B cell (primary cell): ENCODE measurements around the gene ADGRV1. TPM values are rescaled to one million over a fixed set of nuclear protein-coding genes. Genes with fewer than 3 reads are reported as not detected.

ENCODE experiments used
- ATAC-seq: fragments of 200-7000 bp; cut with Tn5 transposase; one replicate; pipeline ENCODE4 v1.10.0; 2021; ENCODE audit warnings: low read depth, mild to moderate bottlenecking, moderate number of reproducible peaks, moderate library complexity
- CTCF ChIA-PET: fragments of 350-600 bp; sonication (Branson Sonifier 250); formaldehyde crosslinking; loops from one replicate; lab custom pipeline; 2021; ENCODE audit warnings: antibody characterized with exemption, inconsistent platforms; lab: Charles Lee
- POLR2A ChIA-PET: fragments of 350-600 bp; sonication (Branson Sonifier 250); formaldehyde crosslinking; loops from one replicate; lab custom pipeline; 2021; ENCODE audit warnings: antibody characterized with exemption; lab: Charles Lee
- DNase-seq: peaks from one replicate; pipeline ENCODE4 v3.0.0; 2013
- H2AFZ ChIP-seq: 2 replicates; pipeline ENCODE4 v1.6.1; 2012; ENCODE audit warnings: mild to moderate bottlenecking, low read depth, low read length; ENCODE audit not compliant: insufficient read depth, poor library complexity, severe bottlenecking
- H3K27ac ChIP-seq, 2 donors: 1 replicate in 1 of 2; 2 replicates in 1 of 2; pipeline ENCODE4 v1.5.1; 2012 to 2013; ENCODE audit warnings: low read length in 2 of 2, mild to moderate bottlenecking in 2 of 2, moderate library complexity in 1 of 2
- H3K27me3 ChIP-seq, 4 experiments: fragments of 200-600 bp in 1 of 4; sonication (generic) in 1 of 4; replicated peaks in 1 of 4; 1 replicate in 2 of 4; 2 replicates in 2 of 4; pipeline versions ENCODE4 v1.6.1 to v1.7.0; 2013 to 2016; ENCODE audit warnings: low read length in 3 of 4, mild to moderate bottlenecking in 2 of 4, mixed read lengths in 1 of 4, moderate library complexity in 1 of 4; ENCODE audit not compliant: insufficient read depth in 4 of 4, control insufficient read depth in 3 of 4; ENCODE audit errors: control extremely low read depth in 1 of 4
- H3K36me3 ChIP-seq, 2 experiments: replicated peaks in 1 of 2; 1 replicate in 1 of 2; 2 replicates in 1 of 2; pipeline versions ENCODE4 v1.6.1 to v1.7.1; 2013; ENCODE audit warnings: low read length in 1 of 2; ENCODE audit not compliant: insufficient read depth in 2 of 2, control insufficient read depth in 1 of 2; ENCODE audit errors: control extremely low read depth in 1 of 2, extremely low read depth in 1 of 2
- H3K4me1 ChIP-seq, 2 donors: fragments of 200-600 bp in 1 of 2; sonication (generic) in 1 of 2; 1 replicate in 1 of 2; 2 replicates in 1 of 2; pipeline versions ENCODE4 v1.5.1 to v1.6.1; 2013 to 2017; ENCODE audit warnings: low read length in 2 of 2; ENCODE audit not compliant: control insufficient read depth in 2 of 2, insufficient read depth in 2 of 2
- H3K4me2 ChIP-seq: replicated peaks from 2 replicates; pipeline ENCODE3; 2012; ENCODE audit warnings: mild to moderate bottlenecking, low read depth, low read length; ENCODE audit not compliant: poor library complexity, severe bottlenecking
- H3K4me3 ChIP-seq, 5 experiments: fragments of 200-600 bp in 1 of 5; sonication (generic) in 1 of 5; 1 replicate in 3 of 5; 2 replicates in 2 of 5; pipeline versions ENCODE4 v1.5.1 to v1.7.0; 2011 to 2016; ENCODE audit warnings: low read length in 4 of 5, mild to moderate bottlenecking in 4 of 5, low read depth in 2 of 5, control low read depth in 1 of 5, moderate library complexity in 1 of 5; ENCODE audit not compliant: insufficient read depth in 1 of 5; ENCODE audit errors: control extremely low read depth in 1 of 5, extremely low read depth in 1 of 5
- H3K79me2 ChIP-seq: fragments of 200-600 bp; sonication (generic); one replicate; pipeline ENCODE4 v1.6.0; 2016; ENCODE audit warnings: low read length; ENCODE audit not compliant: control insufficient read depth, insufficient read depth
- H3K9ac ChIP-seq: fragments of 200-600 bp; sonication (generic); 2 replicates; pipeline ENCODE4 v1.6.1; 2017; ENCODE audit warnings: mild to moderate bottlenecking, low read length, moderate library complexity
- H3K9me3 ChIP-seq, 3 donors: one replicate each; pipeline versions ENCODE4 v1.6.1 to v1.7.1; 2013; ENCODE audit warnings: low read length in 2 of 3; ENCODE audit not compliant: control insufficient read depth in 2 of 3, insufficient read depth in 1 of 3; ENCODE audit errors: control extremely low read depth in 1 of 3
- H4K20me1 ChIP-seq: 2 replicates; pipeline ENCODE4 v1.6.0; 2012; ENCODE audit warnings: mild to moderate bottlenecking, low read length; ENCODE audit not compliant: insufficient read depth, control insufficient read depth, poor library complexity, severe bottlenecking
- H3K27ac Mint-ChIP-seq: one replicate; pipeline ENCODE4 v1.8.0; 2021; ENCODE audit warnings: mixed read lengths
- H3K27me3 Mint-ChIP-seq: one replicate; pipeline ENCODE4 v1.8.0; 2021; ENCODE audit warnings: mixed read lengths
- H3K4me1 Mint-ChIP-seq: one replicate; pipeline ENCODE4 v1.8.0; 2021; ENCODE audit warnings: mixed read lengths
- H3K4me3 Mint-ChIP-seq: one replicate; pipeline ENCODE4 v1.8.0; 2021; ENCODE audit warnings: mixed read lengths
- H3K9me3 Mint-ChIP-seq: one replicate; pipeline ENCODE4 v1.8.0; 2022; ENCODE audit warnings: mixed read lengths; ENCODE audit not compliant: insufficient read depth
- CTCF ChIP-seq: fragments of 200-600 bp; IDR thresholded peaks from one replicate; pipeline ENCODE4 v1.8.0; 2022; ENCODE audit warnings: antibody characterized with exemption, mild to moderate bottlenecking
- EZH2 ChIP-seq: IDR thresholded peaks from 2 replicates; pipeline ENCODE4 v1.6.1; 2012; ENCODE audit warnings: borderline replicate concordance, low read depth, mild to moderate bottlenecking, moderate library complexity, low read length; ENCODE audit not compliant: insufficient read depth, poor library complexity, severe bottlenecking
- WGBS: methylation state at CpG from one replicate; pipeline ENCODE4 v1.1.5; 2013; ENCODE audit warnings: missing lambda C conversion rate; ENCODE audit not compliant: insufficient coverage; 5-methylcytosine and 5-hydroxymethylcytosine counted together
- intact Hi-C: fragments of 100-400 bp; cut with micrococcal nuclease; formaldehyde crosslinking; loops from one replicate; pipeline ENCODE4 v1.10.0; 2022
- polyA plus RNA-seq: library from polyadenylated mRNA; depleted of rRNA; stranded (reverse); fragments of >200 nt; gene quantifications from 2 replicates; pipeline ENCODE4 v1.2.3, GENCODE V29; 2012
- total RNA-seq, 2 donors: library from RNA; stranded (reverse); fragments of 120-200 nt in 1 of 2; gene quantifications; 1 replicate in 1 of 2; 2 replicates in 1 of 2; pipeline versions ENCODE4 v1.2.3 to v1.2.4, GENCODE V29; 2013 to 2022

The ADGRV1 gene
- total and polyA plus RNA-seq, 2 donors (not counting 1 experiment from before 2014, with no cell fraction given), result 0.07 TPM; not detected in 1

GRCh38 chr5:90803381-90803780 lies 244.8 kb downstream of the ADGRV1 start:
- no peaks in the 10 kb centered on the region for H3K9me3 ChIP-seq
- DNase-seq, result no peak
- no peak overlapping the region for H3K4me3 ChIP-seq
- no peak overlapping the region for H3K4me3 Mint-ChIP-seq
- H3K9me3 Mint-ChIP-seq, result peaks cover 5% of the 10 kb centered on the region
- ChIA-PET CTCF (interaction anchor here (1.1 to 1.4 kb wide), 5 partner anchors 10 to 616 kb away, joined by 3 to 9 read pairs (median 4); no protein-coding TSS in a partner anchor), POLR2A (no interaction called here)
- no peak overlapping the region for H2AFZ ChIP-seq
- H4K20me1 ChIP-seq, result no peaks in the 10 kb centered on the region
- no peak overlapping the region for H3K4me2 ChIP-seq
- no peak for ATAC-seq
- no peak overlapping the region for H3K9ac ChIP-seq
- intact Hi-C loops, result no loop called here
- no peaks in the 10 kb centered on the region for H3K4me1 Mint-ChIP-seq
- no peaks in the 10 kb centered on the region for H3K27me3 Mint-ChIP-seq
- no peaks in the 10 kb centered on the region for H3K27me3 ChIP-seq
- no peak overlapping the region for H3K27ac Mint-ChIP-seq
- no peaks in the 10 kb centered on the region for H3K4me1 ChIP-seq
- TF ChIP-seq CTCF (no peak), EZH2 (no peak)
- H3K36me3 ChIP-seq, result no peaks in the 10 kb centered on the region
- WGBS, result no CpG with 5 or more reads among the region's 4 CpGs
- H3K79me2 ChIP-seq, result no peaks in the 10 kb centered on the region
- H3K27ac ChIP-seq, result no peak overlapping the region

GRCh38 chr5:90803876-90804275 lies 245.3 kb downstream of the ADGRV1 start:
- DNase-seq (no peak), ATAC-seq (no peak)
- H3K4me3 ChIP-seq, result no peak overlapping the region
- H3K9ac ChIP-seq, result no peak overlapping the region
- no peaks in the 10 kb centered on the region for H3K79me2 ChIP-seq
- 33% methylated on average over 1 of the region's 2 CpGs for WGBS
- no peak overlapping the region for H3K27ac ChIP-seq
- peaks cover 5% of the 10 kb centered on the region for H3K9me3 Mint-ChIP-seq
- H3K27me3 ChIP-seq, result peaks cover 0 to 1% (median 0%) of the 10 kb centered on the region in 4 experiments
- intact Hi-C loops, result no loop called here
- H2AFZ ChIP-seq, result no peak overlapping the region
- H3K4me1 ChIP-seq, result no peaks in the 10 kb centered on the region
- H3K9me3 ChIP-seq, result no peaks in the 10 kb centered on the region
- POLR2A ChIA-PET, result no interaction called here
- H3K4me1 Mint-ChIP-seq, result no peaks in the 10 kb centered on the region
- H3K4me2 ChIP-seq, result no peak overlapping the region
- H4K20me1 ChIP-seq, result no peaks in the 10 kb centered on the region
- H3K36me3 ChIP-seq, result no peaks in the 10 kb centered on the region
- no peak overlapping the region for H3K27ac Mint-ChIP-seq
- no peaks in the 10 kb centered on the region for H3K27me3 Mint-ChIP-seq
- H3K4me3 Mint-ChIP-seq, result no peak overlapping the region
- CTCF ChIA-PET, result interaction anchor here (1.4 kb wide), 1 partner anchor 18 kb away, joined by 3 read pairs; no protein-coding TSS in a partner anchor
- TF ChIP-seq CTCF (no peak), EZH2 (no peak)
